Astrocyte (in vitro differentiated cells and primary cell): ENCODE measurements around the gene VSNL1.

ENCODE experiments used
- CTCF ChIP-seq: IDR thresholded peaks from 2 replicates; pipeline ENCODE4 v1.5.1; 2011; ENCODE audit warnings: low read depth, mild to moderate bottlenecking, inconsistent platforms, low read length, moderate library complexity; ENCODE audit not compliant: insufficient read depth
- EZH2 ChIP-seq: IDR thresholded peaks from 2 replicates; pipeline ENCODE4 v1.6.1; 2012; ENCODE audit warnings: mild to moderate bottlenecking, low read length, inconsistent platforms; ENCODE audit not compliant: insufficient read depth

DNA sequence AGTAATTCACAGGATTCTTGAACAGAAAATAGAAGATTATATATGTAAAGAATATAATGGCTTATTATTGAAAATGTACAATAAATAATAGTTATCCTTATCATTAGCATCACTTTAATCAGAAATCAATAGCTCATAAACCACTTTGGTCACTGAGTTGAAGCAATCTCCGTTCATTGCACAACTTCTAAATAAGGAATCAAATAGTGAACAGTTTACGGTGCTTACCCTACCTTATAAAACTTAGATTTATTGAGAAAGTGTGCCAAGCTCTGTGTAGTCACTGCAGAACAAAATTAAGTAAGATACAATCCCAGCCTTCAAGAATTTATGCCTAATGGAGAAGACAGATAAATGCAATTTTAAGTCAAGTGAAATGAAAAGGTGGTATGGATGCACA, 6.7 kb downstream of the VSNL1 start:
- TF ChIP-seq CTCF: no peak
- no peak for TF ChIP-seq EZH2
